ENCODE data around the gene SSC4D. TPM values are rescaled to one million over a fixed set of nuclear protein-coding genes. Genes with fewer than 3 reads are reported as not detected.

The SSC4D gene
- total and polyA plus RNA-seq, 2 of the 8 experiments (the other 6 are each of a cell fraction or from before 2014, with no cell fraction given) = 11.8 to 27.5 TPM

DNA sequence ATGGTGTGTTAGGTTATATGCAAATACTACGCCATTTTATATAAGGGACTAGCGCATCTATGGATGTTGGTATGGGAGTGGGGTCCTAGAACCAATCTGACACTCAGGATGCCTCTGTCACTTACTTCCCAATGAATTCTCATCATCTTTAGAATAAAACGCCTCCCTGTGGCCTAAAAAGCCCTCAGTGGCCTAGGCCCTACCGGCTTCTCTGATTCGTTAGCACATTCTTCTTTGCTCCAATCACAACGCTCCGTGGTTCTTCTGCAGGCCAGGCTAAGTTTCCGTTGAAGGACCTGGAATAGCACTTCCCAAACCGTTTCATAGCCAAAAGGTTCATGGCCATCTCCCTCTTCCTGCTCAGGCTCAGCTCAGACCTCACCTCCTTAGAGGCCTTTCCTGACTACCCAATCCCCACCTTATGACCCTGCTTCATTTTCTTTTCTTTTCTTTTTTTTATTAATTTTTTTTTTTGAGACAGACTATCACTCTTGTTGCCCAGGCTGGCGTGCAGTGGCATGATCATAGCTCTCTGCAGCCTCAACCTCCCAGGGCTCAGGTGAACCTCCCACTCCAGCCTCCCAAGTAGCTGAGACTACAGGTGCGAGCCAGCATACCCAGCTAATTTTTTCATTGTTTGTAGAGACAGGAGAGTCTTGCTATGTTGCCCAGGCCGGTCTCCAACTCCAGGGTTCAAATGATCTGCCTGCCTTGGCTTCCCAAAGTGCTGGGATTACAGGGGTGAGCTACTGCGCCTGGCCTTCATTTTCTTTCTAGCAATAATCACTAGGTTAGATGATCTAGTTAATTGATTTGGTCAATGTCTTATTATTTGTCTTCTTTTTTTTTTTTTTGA, 26.2 kb downstream of the SSC4D start:
- H2BK5ac ChIP-seq (ENCODE audit: low read depth, low read length) = no peak overlapping the region
- H3K18ac ChIP-seq (ENCODE audit: extremely low read depth, low read length) = no peak overlapping the region
- no peaks in the 10 kb centered on the region for H3K79me2 ChIP-seq (ENCODE audit: control insufficient read depth in 1 of 2, insufficient read depth in 2 of 2, low read length in 2 of 2)
- 56% methylated on average over 13 of the region's 13 CpGs; no CpG with 5 or more reads in 1 of the 2 experiments for WGBS, 2 experiments (ENCODE audit: extremely low coverage in 1 of 2, insufficient coverage in 1 of 2, insufficient read length in 1 of 2, insufficient replicate concordance in 2 of 2, low coverage in 1 of 2, low lambda C conversion rate in 2 of 2, missing lambda C conversion rate in 1 of 2)
- no peak overlapping the region for H3K14ac ChIP-seq (ENCODE audit: insufficient read length)
- H4K5ac ChIP-seq (ENCODE audit: insufficient read length, low read depth, low read length) = no peak overlapping the region
- no peak overlapping the region for H4K8ac ChIP-seq (ENCODE audit: extremely low read depth, insufficient read depth, low read length)
- H2BK20ac ChIP-seq (ENCODE audit: low read length) = no peak overlapping the region
- H3K27ac ChIP-seq (ENCODE audit: low read depth, low read length) = no peak overlapping the region
- H3K4me3 ChIP-seq (ENCODE audit: extremely low read depth in 1 of 4, insufficient read depth in 2 of 4, low read depth in 3 of 4, low read length in 4 of 4) = no peak overlapping the region
- DNase-seq (ENCODE audit: low read depth in 1 of 2, low spot score in 2 of 2) = peak in 1 of 2 experiments; percentile 63
- FAIRE-seq = peak; percentile 75
- no peaks in the 10 kb centered on the region for H3K79me1 ChIP-seq (ENCODE audit: low read depth, low read length)
- no peak overlapping the region for H3K9ac ChIP-seq (replicated peaks in 1 of 4; ENCODE audit: extremely low read depth in 1 of 4, low read depth in 3 of 4, low read length in 3 of 4)
- no peaks in the 10 kb centered on the region for H3K27me3 ChIP-seq (replicated peaks in 1 of 4; ENCODE audit: control insufficient read depth in 3 of 4, extremely low read depth in 1 of 4, insufficient read depth in 3 of 4, low read length in 3 of 4)
- no peaks in the 10 kb centered on the region for H3K9me3 ChIP-seq (ENCODE audit: insufficient read depth in 2 of 2, low read depth in 1 of 2, low read length in 1 of 2)
- no peak overlapping the region for H3K56ac ChIP-seq (replicated peaks; ENCODE audit: insufficient read length, low read depth, low read length)
- no peak overlapping the region for H2AK5ac ChIP-seq (ENCODE audit: low read depth, low read length)
- H3K36me3 ChIP-seq (ENCODE audit: control insufficient read depth in 2 of 4, insufficient read depth in 4 of 4, low read length in 3 of 4) = no peaks in the 10 kb centered on the region
- H4K20me1 ChIP-seq (replicated peaks in 1 of 2; ENCODE audit: control insufficient read depth in 1 of 2, insufficient read depth in 2 of 2, low read length in 2 of 2) = no peaks in the 10 kb centered on the region
- H2BK120ac ChIP-seq (replicated peaks; ENCODE audit: low read depth, low read length) = no peak overlapping the region
- 0 out of 2 replicates have a peak overlapping the region, but pooled peaks have one; percentile 65 for H2AFZ ChIP-seq (ENCODE audit: low read length)
- no peak overlapping the region for H3K23ac ChIP-seq (ENCODE audit: insufficient read length)
- CTCF ChIA-PET (ENCODE audit: partially characterized antibody) = interaction anchor here (0.6 to 1.5 kb wide), 2 partner anchors 9 to 62 kb away, joined by 3 read pairs; no protein-coding TSS in a partner anchor
- H2BK12ac ChIP-seq (ENCODE audit: low read depth, low read length) = no peak overlapping the region
- H3K23me2 ChIP-seq (ENCODE audit: low read depth, low read length) = no peaks in the 10 kb centered on the region; the same call in 1 of the 2 replicates
- no peaks in the 10 kb centered on the region for H3K4me1 ChIP-seq (replicated peaks in 1 of 4; ENCODE audit: control insufficient read depth in 3 of 4, insufficient read depth in 4 of 4, low read length in 3 of 4)
- H3K4me2 ChIP-seq (ENCODE audit: insufficient read depth in 1 of 2, low read depth in 2 of 2, low read length in 2 of 2) = no peak overlapping the region
- no peak overlapping the region for H4K91ac ChIP-seq (replicated peaks; ENCODE audit: insufficient read length, low read length)
- no peak overlapping the region for H2BK15ac ChIP-seq (ENCODE audit: low read length)
- H3K4ac ChIP-seq (replicated peaks; ENCODE audit: insufficient read length, low read depth, low read length) = no peak overlapping the region
- POLR2A ChIA-PET (ENCODE audit: partially characterized antibody) = interaction anchor here (0.6 to 1.1 kb wide), 3 partner anchors 9 to 33 kb away, joined by 3 to 6 read pairs (median 3); partner anchors contain the start of gene SSC4D
- TF ChIP-seq, protein P1, sequence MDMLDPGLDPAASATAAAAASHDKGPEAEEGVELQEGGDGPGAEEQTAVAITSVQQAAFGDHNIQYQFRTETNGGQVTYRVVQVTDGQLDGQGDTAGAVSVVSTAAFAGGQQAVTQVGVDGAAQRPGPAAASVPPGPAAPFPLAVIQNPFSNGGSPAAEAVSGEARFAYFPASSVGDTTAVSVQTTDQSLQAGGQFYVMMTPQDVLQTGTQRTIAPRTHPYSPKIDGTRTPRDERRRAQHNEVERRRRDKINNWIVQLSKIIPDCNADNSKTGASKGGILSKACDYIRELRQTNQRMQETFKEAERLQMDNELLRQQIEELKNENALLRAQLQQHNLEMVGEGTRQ (IDR thresholded peaks at IDR 0.05; ENCODE audit: low read length) = no peak
- TF ChIP-seq SP1 (IDR thresholded peaks at IDR 0.05; ENCODE audit: low read depth, low read length) (peak; percentile 80), CHD1 (IDR thresholded peaks at IDR 0.05; ENCODE audit: low read depth, low read length) (no peak), PHF8 (conservative IDR thresholded peaks at IDR 0.05; ENCODE audit: low read depth, low read length) (no peak)
- TF ChIP-seq, protein P2, sequence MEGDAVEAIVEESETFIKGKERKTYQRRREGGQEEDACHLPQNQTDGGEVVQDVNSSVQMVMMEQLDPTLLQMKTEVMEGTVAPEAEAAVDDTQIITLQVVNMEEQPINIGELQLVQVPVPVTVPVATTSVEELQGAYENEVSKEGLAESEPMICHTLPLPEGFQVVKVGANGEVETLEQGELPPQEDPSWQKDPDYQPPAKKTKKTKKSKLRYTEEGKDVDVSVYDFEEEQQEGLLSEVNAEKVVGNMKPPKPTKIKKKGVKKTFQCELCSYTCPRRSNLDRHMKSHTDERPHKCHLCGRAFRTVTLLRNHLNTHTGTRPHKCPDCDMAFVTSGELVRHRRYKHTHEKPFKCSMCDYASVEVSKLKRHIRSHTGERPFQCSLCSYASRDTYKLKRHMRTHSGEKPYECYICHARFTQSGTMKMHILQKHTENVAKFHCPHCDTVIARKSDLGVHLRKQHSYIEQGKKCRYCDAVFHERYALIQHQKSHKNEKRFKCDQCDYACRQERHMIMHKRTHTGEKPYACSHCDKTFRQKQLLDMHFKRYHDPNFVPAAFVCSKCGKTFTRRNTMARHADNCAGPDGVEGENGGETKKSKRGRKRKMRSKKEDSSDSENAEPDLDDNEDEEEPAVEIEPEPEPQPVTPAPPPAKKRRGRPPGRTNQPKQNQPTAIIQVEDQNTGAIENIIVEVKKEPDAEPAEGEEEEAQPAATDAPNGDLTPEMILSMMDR (IDR thresholded peaks at IDR 0.05; ENCODE audit: control extremely low read depth in 1 of 3, insufficient read depth in 1 of 3, low read depth in 1 of 3, low read length in 3 of 3) = peak in 2 of 3 experiments; percentile 3 to 39; a peak in 1 of 4 replicates
- TF ChIP-seq, protein P3, sequence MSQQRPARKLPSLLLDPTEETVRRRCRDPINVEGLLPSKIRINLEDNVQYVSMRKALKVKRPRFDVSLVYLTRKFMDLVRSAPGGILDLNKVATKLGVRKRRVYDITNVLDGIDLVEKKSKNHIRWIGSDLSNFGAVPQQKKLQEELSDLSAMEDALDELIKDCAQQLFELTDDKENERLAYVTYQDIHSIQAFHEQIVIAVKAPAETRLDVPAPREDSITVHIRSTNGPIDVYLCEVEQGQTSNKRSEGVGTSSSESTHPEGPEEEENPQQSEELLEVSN (IDR thresholded peaks at IDR 0.05) = 0 out of 2 replicates have a peak, but pooled peaks have one; percentile 21
